GM21390 (cell line): ENCODE data around the gene SPTBN5.

Experiments
- ATAC-seq: cut with Tn5 transposase; IDR thresholded peaks from one replicate; pipeline ENCODE4 v1.9.1; 2021; ENCODE audit not compliant: unreplicated experiment

Gene SPTBN5

DNA sequence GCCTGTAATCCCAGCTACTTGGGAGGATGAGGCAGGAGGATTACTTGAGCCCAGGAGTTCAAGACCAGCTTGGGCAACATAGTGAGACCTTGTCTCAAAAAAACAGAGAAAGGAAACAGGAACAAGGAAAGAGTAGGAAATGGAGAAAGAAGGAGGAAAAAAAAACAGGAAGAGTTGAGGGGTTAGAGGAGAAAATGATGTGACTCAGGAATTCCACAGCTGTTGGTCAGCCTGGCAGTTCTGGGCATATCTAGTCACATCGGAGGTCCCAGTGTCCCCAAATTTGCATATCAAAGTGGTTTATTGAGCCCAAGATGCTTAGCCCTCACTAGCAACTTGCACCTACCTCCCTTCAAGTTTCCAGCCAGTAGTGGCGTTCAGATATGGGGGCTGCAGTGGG is 84.7 kb downstream of the SPTBN5 start:
- ATAC-seq, result no peak

DNA sequence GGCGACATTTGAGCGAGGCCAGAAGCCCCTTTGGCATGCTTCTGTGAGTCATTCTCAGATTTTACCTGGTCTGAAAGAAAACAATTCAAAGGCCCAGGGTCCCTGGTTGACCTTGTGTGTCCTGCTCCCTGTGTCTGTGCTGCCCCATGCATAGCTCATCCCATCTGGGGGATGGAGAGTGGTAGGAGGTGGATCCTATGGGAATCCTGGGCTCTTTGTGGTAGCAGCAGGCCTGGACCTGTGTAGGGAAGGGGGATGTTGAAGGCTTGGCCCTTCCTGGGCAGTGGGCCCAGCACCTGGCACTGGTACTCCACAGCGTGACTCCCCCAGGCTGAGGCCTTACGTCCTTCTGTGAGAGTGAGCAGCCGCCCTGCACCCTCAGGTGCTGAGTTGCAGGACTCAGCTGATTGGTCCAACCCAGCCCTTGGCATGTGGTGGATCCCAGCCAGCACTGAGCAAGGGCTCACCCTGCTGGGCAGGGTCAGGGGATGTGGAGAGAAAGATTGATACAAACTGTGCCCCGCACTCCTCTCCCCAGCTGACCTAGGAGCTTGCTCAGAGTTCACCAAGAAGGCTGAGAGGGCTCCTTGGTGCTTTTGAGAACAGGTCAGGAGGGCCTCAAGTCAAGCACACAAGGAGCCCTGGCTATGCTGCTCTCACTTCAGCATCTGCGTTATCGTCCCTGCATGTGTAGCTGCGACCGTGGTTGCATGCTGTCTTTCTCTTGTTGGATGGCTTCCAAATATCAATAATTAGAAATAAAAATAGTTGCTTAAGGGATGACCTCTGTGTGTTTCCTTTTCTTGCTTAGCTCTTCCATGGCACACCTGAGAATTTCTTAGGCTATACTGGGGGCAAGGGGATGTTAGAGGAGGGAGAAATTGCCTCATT is 87.3 kb downstream of the SPTBN5 start:
- ATAC-seq, result no peak

DNA sequence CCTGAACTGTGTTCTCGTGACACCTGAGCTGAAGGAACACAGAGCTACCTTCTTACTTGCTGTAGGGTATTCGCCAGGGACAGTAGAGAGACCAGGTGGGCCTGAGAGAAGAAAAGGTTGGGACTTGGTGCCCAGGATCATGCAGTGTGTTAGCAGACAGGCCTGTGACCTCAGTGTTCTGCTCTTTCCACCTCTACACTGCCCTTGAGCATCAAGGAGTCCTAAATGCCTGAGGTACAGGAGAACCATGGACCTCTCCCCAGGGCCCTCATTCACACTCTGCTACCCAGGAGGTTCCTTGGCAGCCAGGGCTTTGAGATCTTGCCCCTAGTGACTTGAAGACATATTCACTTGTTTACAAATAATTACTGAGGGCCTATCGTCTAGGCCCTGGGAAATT is 88.1 kb downstream of the SPTBN5 start:
- ATAC-seq, result no peak

DNA sequence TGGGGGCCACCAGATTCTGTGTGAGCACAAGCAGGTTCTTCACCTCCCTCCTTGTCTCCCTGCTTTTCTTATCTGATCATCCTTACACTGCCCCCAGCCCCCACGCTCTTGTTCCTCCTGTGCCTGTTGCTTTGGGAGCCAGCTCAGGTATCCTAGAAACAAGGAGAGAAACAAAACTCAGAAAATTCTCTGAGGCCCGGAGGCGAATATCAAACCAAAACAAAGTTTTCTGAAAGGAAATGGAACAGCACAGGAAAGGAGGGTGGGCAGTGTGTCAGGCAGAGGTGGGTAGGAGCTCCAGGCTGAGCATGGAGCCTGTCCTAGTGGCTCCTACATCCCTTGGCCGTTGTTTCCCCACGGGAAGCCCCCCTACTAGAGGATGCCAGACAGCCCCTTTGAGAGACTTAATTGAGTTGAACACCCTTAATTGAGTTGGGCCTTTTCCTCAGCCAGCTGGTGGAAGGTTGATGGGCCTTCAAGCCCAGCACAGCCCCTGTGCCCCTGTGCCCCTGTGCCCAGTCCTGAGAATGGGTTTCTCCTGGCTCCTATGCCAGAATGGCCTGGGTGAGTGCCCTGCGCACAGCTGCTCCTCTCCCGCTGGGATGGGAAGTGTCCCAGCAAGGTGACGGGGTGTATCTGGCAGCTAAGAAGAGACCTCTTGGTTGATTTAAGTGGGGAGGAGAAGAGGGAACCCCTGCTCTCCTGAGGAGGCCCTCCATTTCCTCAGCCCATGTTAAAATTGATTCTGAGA is 88.8 kb downstream of the SPTBN5 start:
- ATAC-seq, result no peak

DNA sequence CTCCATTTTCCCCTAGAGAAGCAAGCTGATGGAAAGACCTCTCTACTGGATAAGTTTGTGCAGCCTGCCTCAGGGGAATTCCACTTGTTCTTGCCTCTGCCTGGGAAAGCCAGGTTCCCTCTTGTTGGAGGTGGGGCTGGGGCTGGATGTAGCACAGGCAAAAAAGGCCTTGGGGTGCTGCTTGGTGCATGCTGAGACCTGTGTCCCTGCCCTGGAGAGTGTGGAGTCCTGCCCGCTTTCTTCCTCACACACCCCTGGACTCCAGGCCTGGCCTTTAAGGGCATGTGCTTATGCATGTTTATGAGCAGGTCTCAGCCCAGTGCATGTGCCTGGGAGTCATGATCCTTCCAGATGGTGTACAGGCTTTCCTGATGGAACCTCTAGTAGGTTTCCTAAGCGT is 89.5 kb downstream of the SPTBN5 start:
- no peak for ATAC-seq

DNA sequence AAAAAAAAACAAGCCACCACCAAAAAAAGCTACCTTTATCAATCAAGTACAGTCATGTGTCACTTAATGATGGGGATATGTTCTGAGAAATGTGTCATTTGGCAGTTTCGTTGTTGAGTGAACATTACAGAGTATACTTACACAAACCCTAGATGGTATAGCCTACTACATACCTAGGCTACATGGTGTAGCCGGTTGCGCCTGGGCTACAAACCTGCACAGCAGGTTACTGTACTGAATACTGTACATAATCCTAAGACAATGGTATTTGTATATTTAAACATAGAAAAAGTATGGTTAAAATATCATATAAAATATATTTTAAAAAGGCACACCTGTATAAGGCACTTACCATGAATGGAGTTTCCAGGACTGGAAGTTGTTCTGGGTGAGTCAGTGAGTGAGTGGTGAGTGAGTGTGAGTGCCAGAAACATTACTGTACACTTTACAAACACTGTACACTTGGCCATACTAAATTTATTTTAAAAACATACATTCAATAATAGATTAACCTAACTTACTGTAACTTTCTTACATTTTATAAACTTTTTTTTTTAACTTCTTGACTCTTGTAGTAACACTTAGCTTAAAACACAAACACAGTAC is 91.9 kb downstream of the SPTBN5 start:
- ATAC-seq, result no peak

DNA sequence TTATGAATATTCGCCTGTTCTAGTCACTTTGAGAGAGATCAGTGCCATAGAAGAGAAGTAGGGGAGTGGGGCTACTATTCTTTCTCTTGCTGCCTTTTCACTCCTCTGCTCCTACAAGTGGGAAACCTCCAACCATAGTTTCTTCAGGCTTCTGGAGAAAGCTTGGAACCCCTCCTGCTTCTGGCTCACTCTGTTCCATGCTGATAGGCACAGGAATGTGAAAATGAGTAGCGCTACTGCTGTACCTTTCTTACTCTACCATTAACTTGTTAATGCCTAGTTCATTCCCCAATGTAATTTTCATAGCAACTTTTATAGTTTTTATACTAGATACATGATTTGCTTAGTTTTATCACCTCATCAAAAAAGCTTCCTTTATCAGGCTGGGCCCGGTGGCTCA is 92.7 kb downstream of the SPTBN5 start:
- no peak for ATAC-seq

DNA sequence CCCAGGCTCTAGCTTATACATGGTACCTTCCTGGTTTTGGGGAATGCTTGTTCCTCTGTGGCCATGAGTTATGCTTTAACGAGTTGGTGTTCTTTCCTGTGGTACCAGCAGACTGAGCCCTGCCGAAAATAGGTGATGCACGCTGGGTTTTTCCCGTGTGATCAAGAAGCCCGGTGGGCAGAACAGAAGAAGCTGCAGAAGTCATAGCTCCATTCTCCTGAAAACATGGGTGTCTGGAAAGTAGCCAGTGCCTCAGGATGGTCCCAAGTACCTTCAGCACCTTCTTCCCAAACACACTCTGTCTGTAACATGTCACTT is 94.4 kb downstream of the SPTBN5 start:
- no peak for ATAC-seq

DNA sequence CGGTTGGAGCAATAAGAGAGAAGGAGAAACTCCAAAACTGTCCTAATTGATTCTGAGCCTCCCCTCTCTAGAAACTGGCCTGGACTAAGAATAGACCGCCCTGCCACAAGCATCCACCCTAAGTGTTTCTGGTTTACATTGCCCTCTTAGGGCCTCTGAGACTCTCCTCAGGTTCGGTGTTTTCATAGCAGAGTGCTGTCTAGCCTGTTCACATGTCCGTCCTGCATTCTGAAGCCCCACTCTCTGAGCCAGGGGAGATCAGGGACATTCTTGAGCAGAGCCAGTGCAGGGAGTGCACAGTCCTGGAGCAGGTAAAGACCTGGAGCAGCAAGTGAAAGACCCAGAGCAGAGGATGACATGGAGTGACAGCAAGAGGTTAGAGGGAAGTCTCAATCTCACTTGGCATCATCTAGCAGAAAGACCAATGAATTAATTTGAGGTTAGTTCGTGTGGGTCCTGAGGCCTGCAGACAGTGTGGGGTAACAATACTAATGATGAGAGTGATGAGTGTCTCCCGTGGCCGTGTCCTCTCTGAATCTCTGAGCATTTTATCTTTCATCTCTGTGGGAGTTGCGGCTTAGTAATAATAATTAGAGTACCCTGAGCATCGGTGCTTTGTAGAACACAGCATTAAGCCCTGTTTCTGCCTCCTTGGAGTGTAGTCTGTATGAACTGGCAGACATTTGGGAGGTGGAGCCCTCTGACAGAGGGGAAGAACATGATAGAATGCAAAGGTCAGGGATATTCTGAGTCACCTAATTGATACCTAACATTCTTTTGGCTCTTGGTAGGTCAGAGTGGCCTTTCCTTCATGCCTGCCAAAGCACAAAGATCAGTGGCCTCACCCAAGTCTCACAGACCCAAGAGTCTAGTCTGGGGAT is 95.0 kb downstream of the SPTBN5 start:
- no peak for ATAC-seq
